ENCODE measurements around the gene HOXB3. TPM values are rescaled to one million over a fixed set of nuclear protein-coding genes. Genes with fewer than 3 reads are reported as not detected.

HOXB3 gene
- total and polyA plus RNA-seq, 7 donors = 6.2 to 64.3 (median 25.3) TPM

DNA sequence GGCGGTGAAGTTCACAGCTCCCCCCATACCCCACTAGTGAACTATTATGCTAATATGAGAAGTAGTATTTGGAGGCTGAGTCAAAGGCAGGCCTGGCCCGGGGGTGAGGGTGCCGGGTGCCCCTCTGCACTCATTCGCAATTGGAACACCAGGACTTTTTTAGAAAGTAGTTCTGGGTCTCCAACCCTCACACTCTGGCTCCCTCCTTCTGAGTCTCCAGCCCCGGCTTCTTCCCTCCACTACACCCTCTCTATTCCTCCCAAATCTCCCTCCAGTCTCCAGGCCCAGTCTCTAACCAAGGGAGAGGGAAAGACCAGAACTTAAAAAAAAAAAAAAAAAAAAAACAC, 33.8 kb downstream of the HOXB3 start:
- no peaks in the 10 kb centered on the region for H3K36me3 ChIP-seq
- H3K9me3 ChIP-seq = no peaks in the 10 kb centered on the region
- TF ChIP-seq POLR2AphosphoS5 (IDR thresholded peaks at IDR 0.05) (no peak), EP300 (IDR thresholded peaks at IDR 0.05) (no peak), POLR2A (IDR thresholded peaks at IDR 0.05) (no peak)
- TF ChIP-seq, protein P1, sequence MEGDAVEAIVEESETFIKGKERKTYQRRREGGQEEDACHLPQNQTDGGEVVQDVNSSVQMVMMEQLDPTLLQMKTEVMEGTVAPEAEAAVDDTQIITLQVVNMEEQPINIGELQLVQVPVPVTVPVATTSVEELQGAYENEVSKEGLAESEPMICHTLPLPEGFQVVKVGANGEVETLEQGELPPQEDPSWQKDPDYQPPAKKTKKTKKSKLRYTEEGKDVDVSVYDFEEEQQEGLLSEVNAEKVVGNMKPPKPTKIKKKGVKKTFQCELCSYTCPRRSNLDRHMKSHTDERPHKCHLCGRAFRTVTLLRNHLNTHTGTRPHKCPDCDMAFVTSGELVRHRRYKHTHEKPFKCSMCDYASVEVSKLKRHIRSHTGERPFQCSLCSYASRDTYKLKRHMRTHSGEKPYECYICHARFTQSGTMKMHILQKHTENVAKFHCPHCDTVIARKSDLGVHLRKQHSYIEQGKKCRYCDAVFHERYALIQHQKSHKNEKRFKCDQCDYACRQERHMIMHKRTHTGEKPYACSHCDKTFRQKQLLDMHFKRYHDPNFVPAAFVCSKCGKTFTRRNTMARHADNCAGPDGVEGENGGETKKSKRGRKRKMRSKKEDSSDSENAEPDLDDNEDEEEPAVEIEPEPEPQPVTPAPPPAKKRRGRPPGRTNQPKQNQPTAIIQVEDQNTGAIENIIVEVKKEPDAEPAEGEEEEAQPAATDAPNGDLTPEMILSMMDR (IDR thresholded peaks at IDR 0.05) = no peak
- H3K4me1 ChIP-seq = peaks cover 0 to 98% (median 89%) of the 10 kb centered on the region in 4 donors
- WGBS, 2 donors = 69 to 75% methylated on average over 5 of the region's 5 CpGs
- H3K4me3 ChIP-seq = peak overlapping the region in 3 of 4 donors; percentile 49 to 52 (median 51)
- peak overlapping the region; percentile 94 to 99 (median 96) for H3K27ac ChIP-seq
- no peaks in the 10 kb centered on the region for H3K27me3 ChIP-seq
- DNase-seq = peak; percentile 63
- intact Hi-C loops (cut with DNase I) = no loop called here

- H3K27me3 ChIP-seq = no peaks in the 10 kb centered on the region
- 15 to 32% methylated on average over 36 of the region's 36 CpGs for WGBS, 2 donors
Observed at GRCh38 chr17:48555258-48556228, 34.5 kb downstream of the HOXB3 start.

GRCh38 chr17:48554412-48555257, 35.4 kb downstream of the HOXB3 start:
- peaks cover 0 to 10% (median 3%) of the 10 kb centered on the region in 4 donors for H3K36me3 ChIP-seq
- TF ChIP-seq POLR2AphosphoS5 (IDR thresholded peaks at IDR 0.05) (no peak), POLR2A (IDR thresholded peaks at IDR 0.05) (no peak), EP300 (IDR thresholded peaks at IDR 0.05) (no peak)
- intact Hi-C loops (cut with DNase I) = no loop called here
- peak overlapping the region; percentile 94 to 99 (median 96) for H3K27ac ChIP-seq
- no peaks in the 10 kb centered on the region for H3K9me3 ChIP-seq
- peak overlapping the region; percentile 41 to 52 (median 50) for H3K4me3 ChIP-seq
- H3K4me1 ChIP-seq = peaks cover 0 to 98% (median 89%) of the 10 kb centered on the region in 4 donors
- peak; percentile 71 for DNase-seq
- no peaks in the 10 kb centered on the region for H3K27me3 ChIP-seq
- WGBS, 2 donors = 74 to 84% methylated on average over 44 of the region's 44 CpGs

More at GRCh38 chr17:48555258-48556228, 34.5 kb downstream of the HOXB3 start:
- peak overlapping the region; percentile 41 to 52 (median 50) for H3K4me3 ChIP-seq
- no peak for DNase-seq
- H3K4me1 ChIP-seq = peaks cover 0 to 98% (median 89%) of the 10 kb centered on the region in 4 donors
- peaks cover 0 to 3% (median 1%) of the 10 kb centered on the region in 4 donors for H3K36me3 ChIP-seq
- intact Hi-C loops (cut with DNase I) = no loop called here
- TF ChIP-seq EP300 (IDR thresholded peaks at IDR 0.05) = no peak
- no peak for TF ChIP-seq POLR2A (IDR thresholded peaks at IDR 0.05)
- TF ChIP-seq, protein P1 (IDR thresholded peaks at IDR 0.05) = peak in 2 of 4 experiments; percentile 17 to 55
- peak; percentile 67 to 80 (median 76) for TF ChIP-seq POLR2AphosphoS5 (IDR thresholded peaks at IDR 0.05)
- peak overlapping the region; percentile 94 to 99 (median 96) for H3K27ac ChIP-seq
- H3K9me3 ChIP-seq = no peaks in the 10 kb centered on the region

DNA sequence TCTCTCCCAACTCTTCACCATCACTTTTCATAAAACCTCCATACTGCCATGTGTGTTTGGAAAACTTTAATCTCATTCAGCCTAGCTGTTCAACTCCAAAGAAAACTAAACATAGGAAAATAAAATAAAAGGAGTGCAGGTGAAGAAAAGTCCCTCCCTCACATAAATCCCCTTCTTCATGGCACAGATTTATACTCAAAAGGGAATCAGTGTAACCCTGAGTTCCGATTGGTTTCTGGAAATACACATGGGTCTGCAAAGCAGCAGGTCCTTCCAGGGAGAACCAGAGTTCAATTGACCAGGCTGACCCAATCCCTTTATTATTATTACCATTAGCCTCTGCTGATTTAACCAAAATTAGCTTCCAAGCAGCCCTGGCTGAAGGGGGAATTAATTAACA, 36.2 kb downstream of the HOXB3 start:
- Histone ChIP-seq H3K4me1 (peaks cover 0 to 98% (median 88%) of the 10 kb centered on the region in 4 donors), H3K9me3 (no peaks in the 10 kb centered on the region), H3K36me3 (peaks cover 0 to 10% (median 3%) of the 10 kb centered on the region in 4 donors), H3K27ac (peak overlapping the region; percentile 94 to 99 (median 96)), H3K27me3 (no peaks in the 10 kb centered on the region), H3K4me3 (peak overlapping the region; percentile 41 to 52 (median 50))
- TF ChIP-seq POLR2A (IDR thresholded peaks at IDR 0.05) = no peak
- TF ChIP-seq, protein P1 (IDR thresholded peaks at IDR 0.05) = no peak
- no peak for TF ChIP-seq EP300 (IDR thresholded peaks at IDR 0.05)
- no peak for TF ChIP-seq POLR2AphosphoS5 (IDR thresholded peaks at IDR 0.05)
- intact Hi-C loops (cut with DNase I) = no loop called here
- 75 to 89% methylated on average over 1 of the region's 1 CpG for WGBS, 2 donors
- no peak for DNase-seq

Measured in sigmoid colon (tissue), 7 donors.